HepG2 (cell line): ENCODE results near the gene TIMM17A. TPM values are rescaled to one million over a fixed set of nuclear protein-coding genes. Genes with fewer than 3 reads are reported as not detected.
A peak's percentile ranks its signal among the peaks of the same experiment; 100 is the strongest.

Experiments
- FOXP1 ChIP-seq, 2 experiments: fragments of 450-650 bp in 1 of 2; IDR thresholded peaks; 2 replicates each; pipeline ENCODE4 v1.6.1; 2017 to 2018; ENCODE audit warnings: antibody characterized with exemption in 1 of 2
- GATAD2A ChIP-seq: IDR thresholded peaks from 2 replicates; pipeline ENCODE4 v1.6.1; 2016
- HMG20B ChIP-seq: conservative IDR thresholded peaks from 2 replicates; pipeline ENCODE4 v1.6.1; 2016; ENCODE audit warnings: missing genetic modification reagents, missing compliant biosample characterization
- HOXA3 ChIP-seq: sonication (generic); formaldehyde crosslinking; IDR thresholded peaks from 2 replicates; pipeline ENCODE4 v1.5.0; 2020; ENCODE audit warnings: missing genetic modification reagents
- KDM5B ChIP-seq: sonication (generic); formaldehyde crosslinking; IDR thresholded peaks from 2 replicates; pipeline ENCODE4 v1.4.0; 2020; ENCODE audit warnings: missing genetic modification reagents, mild to moderate bottlenecking, borderline replicate concordance
- KDM6A ChIP-seq: IDR thresholded peaks from 2 replicates; pipeline ENCODE4 v1.6.1; 2016; ENCODE audit warnings: low read depth
- KLF16 ChIP-seq, 2 experiments: sonication (generic) in 1 of 2; formaldehyde crosslinking in 1 of 2; IDR thresholded peaks; 2 replicates each; pipeline versions ENCODE4 v1.6.1 to v1.8.0; 2016 to 2023; ENCODE audit warnings: missing genetic modification reagents in 2 of 2, missing compliant biosample characterization in 1 of 2
- NFIC ChIP-seq: IDR thresholded peaks from 2 replicates; pipeline ENCODE4 v1.6.1; 2012; ENCODE audit warnings: mild to moderate bottlenecking, low read length, inconsistent platforms
- RAD51 ChIP-seq: fragments of 450-650 bp; IDR thresholded peaks from 2 replicates; pipeline ENCODE4 v1.6.1; 2016; ENCODE audit warnings: borderline replicate concordance
- RBFOX2 ChIP-seq: fragments of 200-400 bp; formaldehyde crosslinking; IDR thresholded peaks from 2 replicates; pipeline ENCODE4 v1.6.1; 2017; ENCODE audit warnings: low read depth, mild to moderate bottlenecking, low read length
- SNRNP70 ChIP-seq: fragments of 200-400 bp; formaldehyde crosslinking; IDR thresholded peaks from 2 replicates; pipeline ENCODE4 v1.6.1; 2017; ENCODE audit warnings: mild to moderate bottlenecking, low read depth, low read length, moderate library complexity
- TARDBP ChIP-seq: sonication (generic); formaldehyde crosslinking; IDR thresholded peaks from 2 replicates; pipeline ENCODE4 v1.8.0; 2022; ENCODE audit warnings: mild to moderate bottlenecking, missing genetic modification reagents
- TBX3 ChIP-seq: fragments of 450-650 bp; IDR thresholded peaks from 2 replicates; pipeline ENCODE4 v1.6.1; 2017; ENCODE audit warnings: antibody characterized with exemption, mild to moderate bottlenecking, inconsistent platforms, borderline replicate concordance
- TEAD3 ChIP-seq: optimal IDR thresholded peaks from 2 replicates; pipeline ENCODE3; 2016; ENCODE audit warnings: borderline replicate concordance
- ZEB1 ChIP-seq: IDR thresholded peaks from 2 replicates; pipeline ENCODE4 v1.6.1; 2012; ENCODE audit warnings: mild to moderate bottlenecking, low read depth, inconsistent platforms; ENCODE audit not compliant: insufficient replicate concordance
- ZFP62 ChIP-seq: sonication (generic); formaldehyde crosslinking; IDR thresholded peaks from 2 replicates; pipeline ENCODE4 v1.4.0; 2020; ENCODE audit warnings: missing genetic modification reagents
- ZMYM4 ChIP-seq: sonication (generic); formaldehyde crosslinking; IDR thresholded peaks from 2 replicates; pipeline ENCODE4 v1.8.1; 2023; ENCODE audit warnings: mild to moderate bottlenecking, missing genetic modification reagents
- ZNF263 ChIP-seq: sonication (generic); formaldehyde crosslinking; IDR thresholded peaks from 2 replicates; pipeline ENCODE4 v1.4.0; 2020; ENCODE audit warnings: missing genetic modification reagents
- ZNF292 ChIP-seq: sonication (generic); formaldehyde crosslinking; IDR thresholded peaks from 2 replicates; pipeline ENCODE4 v1.8.1; 2022; ENCODE audit warnings: mild to moderate bottlenecking, low read depth, missing genetic modification reagents, borderline replicate concordance
- ZNF3 ChIP-seq: IDR thresholded peaks from 2 replicates; pipeline ENCODE4 v1.7.0; 2017; ENCODE audit warnings: inconsistent platforms
- ZNF570 ChIP-seq: sonication (generic); formaldehyde crosslinking; IDR thresholded peaks from 2 replicates; pipeline ENCODE4 v1.4.0; 2020; ENCODE audit warnings: mild to moderate bottlenecking, missing genetic modification reagents, borderline replicate concordance
- ZNF713 ChIP-seq: sonication (generic); formaldehyde crosslinking; IDR thresholded peaks from 2 replicates; pipeline ENCODE4 v1.4.0; 2020; ENCODE audit warnings: mild to moderate bottlenecking, missing genetic modification reagents
- polyA plus RNA-seq, 8 experiments: library from polyadenylated mRNA; depleted of rRNA in 3 of 8; stranded (reverse) in 7 of 8; unstranded in 1 of 8; fragments of >200 nt; fragmentation: Illumina TruSeq in 4 of 8; extraction: Trizol in 4 of 8; gene quantifications; 2 replicates each; pipeline versions ENCODE4 v1.2.1 to v1.2.3, GENCODE V29; 2011 to 2016; ENCODE audit warnings: low read depth in 4 of 8, missing spikeins in 1 of 8, mixed read lengths in 1 of 8; ENCODE audit not compliant: insufficient read depth in 1 of 8
- total RNA-seq, 5 experiments: library from RNA; depleted of rRNA; stranded (reverse); fragments of >200 nt; fragmentation: Illumina TruSeq; extraction: Trizol; gene quantifications; 2 replicates each; pipeline ENCODE4 v1.2.3, GENCODE V29; 2016; ENCODE audit warnings: low read depth in 1 of 5
- TF ChIP-seq, protein P1 (sequence below): sonication (generic); formaldehyde crosslinking; IDR thresholded peaks from 2 replicates; pipeline ENCODE4 v1.4.0; 2020; ENCODE audit warnings: missing genetic modification reagents, borderline replicate concordance
- TF ChIP-seq, protein P2 (sequence below): IDR thresholded peaks from 2 replicates; pipeline ENCODE4 v1.6.1; 2012; ENCODE audit warnings: inconsistent platforms
- TF ChIP-seq, protein P3 (sequence below): sonication (generic); formaldehyde crosslinking; IDR thresholded peaks from 2 replicates; pipeline ENCODE4; 2020; ENCODE audit warnings: missing genetic modification reagents, mild to moderate bottlenecking, borderline replicate concordance

The TIMM17A gene
- total and polyA plus RNA-seq, 2 of the 13 experiments (the other 11 are each of a cell fraction or from before 2014, with no cell fraction given): 50.8 to 97.8 TPM

DNA sequence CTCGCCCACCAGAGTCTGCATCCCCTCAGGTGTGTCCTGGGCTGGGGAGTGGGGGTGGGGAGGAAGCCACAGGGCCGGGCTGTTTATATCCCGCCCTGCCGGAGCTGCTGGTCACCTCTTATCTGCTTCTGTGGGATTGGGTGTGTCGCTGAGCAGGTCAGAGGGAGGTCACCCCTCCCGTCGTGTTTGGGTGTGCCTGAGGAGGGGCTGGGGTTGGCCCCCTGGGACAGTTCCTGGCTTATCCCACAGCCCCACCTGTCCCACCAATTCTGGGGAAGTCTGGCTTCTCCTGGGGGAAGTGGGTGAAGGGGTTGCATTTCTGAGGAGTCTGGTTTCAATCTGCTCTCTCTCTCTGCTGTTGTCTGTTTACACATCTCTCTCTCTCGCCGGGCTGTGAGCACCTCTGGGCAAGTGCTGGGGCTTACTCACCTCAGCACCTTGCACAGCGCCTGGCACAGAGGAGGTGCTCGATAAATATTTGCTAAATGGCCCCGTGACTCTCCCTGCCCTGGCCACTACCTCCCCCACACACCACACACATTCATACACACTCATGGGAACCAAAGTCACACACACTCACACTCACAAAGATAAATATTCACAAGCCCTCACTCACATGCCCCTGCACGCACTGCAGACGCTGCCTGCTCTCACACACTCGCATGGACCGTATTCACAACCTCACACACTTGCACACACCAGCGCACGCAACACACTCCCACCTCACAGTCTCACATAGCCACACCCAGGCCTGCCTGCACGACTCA, 63.3 kb downstream of the TIMM17A start (continued):
- TF ChIP-seq ZEB1 (peak; percentile 67), ZMYM4 (CRISPR knock-in tag) (peak; percentile 15), NFIC (peak; percentile 45; the same call in 1 of the 2 replicates), KDM6A (CRISPR knock-in tag) (no peak), TARDBP (CRISPR knock-in tag) (peak; percentile 18; the same call in 1 of the 2 replicates), ZNF713 (CRISPR knock-in tag) (no peak), ZNF570 (no peak), TBX3 (peak; percentile 63; the same call in 1 of the 2 replicates), ZNF292 (peak; percentile 82; the same call in 1 of the 2 replicates), ZNF263 (CRISPR knock-in tag) (peak; percentile 60), RBFOX2 (0 out of 2 replicates have a peak, but pooled peaks have one; percentile 8), GATAD2A (CRISPR knock-in tag) (peak; percentile 69), TEAD3 (peak; percentile 28), RAD51 (0 out of 2 replicates have a peak, but pooled peaks have one; percentile 25), SNRNP70 (no peak), ZNF3 (CRISPR knock-in tag) (no peak), KLF16 (CRISPR knock-in tag; IDR thresholded peaks at IDR 0.05) (0 out of 4 replicates have a peak, but pooled peaks of 1 of the 2 experiments have one; percentile 33), FOXP1 (IDR thresholded peaks at IDR 0.05) (peak; percentile 63), FOXP1 (CRISPR knock-in tag; IDR thresholded peaks at IDR 0.05) (peak; percentile 92), HMG20B (CRISPR knock-in tag) (peak; percentile 65; the same call in 1 of the 2 replicates), HOXA3 (CRISPR knock-in tag) (peak; percentile 34; the same call in 1 of the 2 replicates), ZFP62 (CRISPR knock-in tag) (no peak), KDM5B (CRISPR knock-in tag) (peak; percentile 67; the same call in 1 of the 2 replicates)
- TF ChIP-seq, protein P1, sequence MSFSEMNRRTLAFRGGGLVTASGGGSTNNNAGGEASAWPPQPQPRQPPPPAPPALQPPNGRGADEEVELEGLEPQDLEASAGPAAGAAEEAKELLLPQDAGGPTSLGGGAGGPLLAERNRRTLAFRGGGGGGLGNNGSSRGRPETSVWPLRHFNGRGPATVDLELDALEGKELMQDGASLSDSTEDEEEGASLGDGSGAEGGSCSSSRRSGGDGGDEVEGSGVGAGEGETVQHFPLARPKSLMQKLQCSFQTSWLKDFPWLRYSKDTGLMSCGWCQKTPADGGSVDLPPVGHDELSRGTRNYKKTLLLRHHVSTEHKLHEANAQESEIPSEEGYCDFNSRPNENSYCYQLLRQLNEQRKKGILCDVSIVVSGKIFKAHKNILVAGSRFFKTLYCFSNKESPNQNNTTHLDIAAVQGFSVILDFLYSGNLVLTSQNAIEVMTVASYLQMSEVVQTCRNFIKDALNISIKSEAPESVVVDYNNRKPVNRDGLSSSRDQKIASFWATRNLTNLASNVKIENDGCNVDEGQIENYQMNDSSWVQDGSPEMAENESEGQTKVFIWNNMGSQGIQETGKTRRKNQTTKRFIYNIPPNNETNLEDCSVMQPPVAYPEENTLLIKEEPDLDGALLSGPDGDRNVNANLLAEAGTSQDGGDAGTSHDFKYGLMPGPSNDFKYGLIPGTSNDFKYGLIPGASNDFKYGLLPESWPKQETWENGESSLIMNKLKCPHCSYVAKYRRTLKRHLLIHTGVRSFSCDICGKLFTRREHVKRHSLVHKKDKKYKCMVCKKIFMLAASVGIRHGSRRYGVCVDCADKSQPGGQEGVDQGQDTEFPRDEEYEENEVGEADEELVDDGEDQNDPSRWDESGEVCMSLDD (CRISPR knock-in tag): 0 out of 2 replicates have a peak, but pooled peaks have one; percentile 46
- TF ChIP-seq, protein P2, sequence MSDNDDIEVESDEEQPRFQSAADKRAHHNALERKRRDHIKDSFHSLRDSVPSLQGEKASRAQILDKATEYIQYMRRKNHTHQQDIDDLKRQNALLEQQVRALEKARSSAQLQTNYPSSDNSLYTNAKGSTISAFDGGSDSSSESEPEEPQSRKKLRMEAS: peak; percentile 44; the same call in 1 of the 2 replicates
- TF ChIP-seq, protein P3, sequence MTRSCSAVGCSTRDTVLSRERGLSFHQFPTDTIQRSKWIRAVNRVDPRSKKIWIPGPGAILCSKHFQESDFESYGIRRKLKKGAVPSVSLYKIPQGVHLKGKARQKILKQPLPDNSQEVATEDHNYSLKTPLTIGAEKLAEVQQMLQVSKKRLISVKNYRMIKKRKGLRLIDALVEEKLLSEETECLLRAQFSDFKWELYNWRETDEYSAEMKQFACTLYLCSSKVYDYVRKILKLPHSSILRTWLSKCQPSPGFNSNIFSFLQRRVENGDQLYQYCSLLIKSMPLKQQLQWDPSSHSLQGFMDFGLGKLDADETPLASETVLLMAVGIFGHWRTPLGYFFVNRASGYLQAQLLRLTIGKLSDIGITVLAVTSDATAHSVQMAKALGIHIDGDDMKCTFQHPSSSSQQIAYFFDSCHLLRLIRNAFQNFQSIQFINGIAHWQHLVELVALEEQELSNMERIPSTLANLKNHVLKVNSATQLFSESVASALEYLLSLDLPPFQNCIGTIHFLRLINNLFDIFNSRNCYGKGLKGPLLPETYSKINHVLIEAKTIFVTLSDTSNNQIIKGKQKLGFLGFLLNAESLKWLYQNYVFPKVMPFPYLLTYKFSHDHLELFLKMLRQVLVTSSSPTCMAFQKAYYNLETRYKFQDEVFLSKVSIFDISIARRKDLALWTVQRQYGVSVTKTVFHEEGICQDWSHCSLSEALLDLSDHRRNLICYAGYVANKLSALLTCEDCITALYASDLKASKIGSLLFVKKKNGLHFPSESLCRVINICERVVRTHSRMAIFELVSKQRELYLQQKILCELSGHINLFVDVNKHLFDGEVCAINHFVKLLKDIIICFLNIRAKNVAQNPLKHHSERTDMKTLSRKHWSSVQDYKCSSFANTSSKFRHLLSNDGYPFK: peak; percentile 6; the same call in 1 of the 2 replicates
